Large intestine (tissue), 3 donors: ENCODE measurements around the gene HTR3B. TPM values are rescaled to one million over a fixed set of nuclear protein-coding genes. Genes with fewer than 3 reads are reported as not detected.
"Not testable (repeated sequence)": the region's sequence is repeated elsewhere in the genome, so short reads cannot be mapped to it uniquely, and the experiment has no call there.

Experiments used
- DNase-seq, 2 donors: peaks; one replicate each; pipeline versions ENCODE4 v3.0.0 to v3.0.0-alpha.2; 2013
- H3K27ac ChIP-seq: one replicate; pipeline ENCODE4 v1.5.1; 2013; ENCODE audit warnings: low read length
- H3K27me3 ChIP-seq: 2 replicates; pipeline ENCODE4 v1.6.1; 2013; ENCODE audit warnings: low read length; ENCODE audit not compliant: control insufficient read depth, insufficient read depth
- H3K36me3 ChIP-seq: 2 replicates; pipeline ENCODE4 v1.6.1; 2013; ENCODE audit warnings: low read length; ENCODE audit not compliant: control insufficient read depth, insufficient read depth
- H3K4me1 ChIP-seq: one replicate; pipeline ENCODE4 v1.6.1; 2013; ENCODE audit warnings: low read length; ENCODE audit not compliant: control insufficient read depth, insufficient read depth
- H3K4me3 ChIP-seq: one replicate; pipeline ENCODE4 v1.5.1; 2013; ENCODE audit warnings: low read length
- H3K9me3 ChIP-seq: one replicate; pipeline ENCODE4 v1.6.1; 2013; ENCODE audit warnings: mild to moderate bottlenecking, low read depth, low read length, moderate library complexity; ENCODE audit not compliant: control insufficient read depth
- WGBS: methylation state at CpG from one replicate; pipeline ENCODE4 v1.1.5; 2013; ENCODE audit warnings: low lambda C conversion rate; ENCODE audit not compliant: insufficient coverage; 5-methylcytosine and 5-hydroxymethylcytosine counted together
- polyA plus RNA-seq: library from polyadenylated mRNA; unstranded; fragments of 120-200 nt; gene quantifications from one replicate; pipeline ENCODE4 v1.2.1, GENCODE V29; 2013

Gene HTR3B
- polyA plus RNA-seq, 1 donor, result 0.34 TPM

DNA sequence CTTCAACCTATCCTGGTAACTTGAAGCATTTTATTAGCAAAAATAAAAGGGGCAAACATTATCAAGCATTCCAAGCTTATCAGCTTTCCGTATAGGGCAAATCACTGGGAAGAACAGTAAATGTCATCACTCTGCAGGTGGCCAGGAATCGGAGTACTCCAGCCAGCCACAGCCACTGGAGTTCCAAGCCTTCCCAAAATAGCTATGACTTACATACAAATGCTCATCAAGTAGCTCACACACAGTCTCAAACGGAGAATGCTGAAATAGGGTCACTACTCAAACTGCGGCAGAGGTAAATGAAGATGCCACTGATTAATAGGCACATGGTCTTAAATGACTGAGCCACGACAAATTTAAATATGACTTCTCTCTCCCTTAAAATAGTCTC is 31.4 kb upstream of the HTR3B start:
- H3K4me3 ChIP-seq, result no peak overlapping the region
- no peak overlapping the region for H3K27ac ChIP-seq
- DNase-seq, result no peak
- H3K36me3 ChIP-seq, result no peaks in the 10 kb centered on the region
- H3K4me1 ChIP-seq, result no peaks in the 10 kb centered on the region
- no peaks in the 10 kb centered on the region for H3K27me3 ChIP-seq
- no CpG with 5 or more reads among the region's 5 CpGs for WGBS
- H3K9me3 ChIP-seq, result no peaks in the 10 kb centered on the region

- WGBS, result 100% methylated on average over 3 of the region's 19 CpGs
- no peak overlapping the region for H3K27ac ChIP-seq
- H3K4me1 ChIP-seq, result no peaks in the 10 kb centered on the region
- no peak overlapping the region for H3K4me3 ChIP-seq
- H3K27me3 ChIP-seq, result no peaks in the 10 kb centered on the region
- H3K36me3 ChIP-seq, result no peaks in the 10 kb centered on the region
- H3K9me3 ChIP-seq, result no peaks in the 10 kb centered on the region
- DNase-seq, result no peak
These were observed 30.5 kb upstream of the HTR3B start for GRCh38 chr11:113874096-113874495.

GRCh38 chr11:113874581-113875233 is 29.9 kb upstream of the HTR3B start:
- Histone ChIP-seq H3K36me3 (no peaks in the 10 kb centered on the region), H3K4me3 (peak overlapping the region; percentile 73), H3K27ac (peak overlapping the region; percentile 24), H3K9me3 (no peaks in the 10 kb centered on the region), H3K27me3 (no peaks in the 10 kb centered on the region), H3K4me1 (no peaks in the 10 kb centered on the region)
- whole genome bisulfite sequencing, result 0% methylated on average over 5 of the region's 19 CpGs
- DNase-seq, result peak in 1 of 2 donors; percentile 36

DNA sequence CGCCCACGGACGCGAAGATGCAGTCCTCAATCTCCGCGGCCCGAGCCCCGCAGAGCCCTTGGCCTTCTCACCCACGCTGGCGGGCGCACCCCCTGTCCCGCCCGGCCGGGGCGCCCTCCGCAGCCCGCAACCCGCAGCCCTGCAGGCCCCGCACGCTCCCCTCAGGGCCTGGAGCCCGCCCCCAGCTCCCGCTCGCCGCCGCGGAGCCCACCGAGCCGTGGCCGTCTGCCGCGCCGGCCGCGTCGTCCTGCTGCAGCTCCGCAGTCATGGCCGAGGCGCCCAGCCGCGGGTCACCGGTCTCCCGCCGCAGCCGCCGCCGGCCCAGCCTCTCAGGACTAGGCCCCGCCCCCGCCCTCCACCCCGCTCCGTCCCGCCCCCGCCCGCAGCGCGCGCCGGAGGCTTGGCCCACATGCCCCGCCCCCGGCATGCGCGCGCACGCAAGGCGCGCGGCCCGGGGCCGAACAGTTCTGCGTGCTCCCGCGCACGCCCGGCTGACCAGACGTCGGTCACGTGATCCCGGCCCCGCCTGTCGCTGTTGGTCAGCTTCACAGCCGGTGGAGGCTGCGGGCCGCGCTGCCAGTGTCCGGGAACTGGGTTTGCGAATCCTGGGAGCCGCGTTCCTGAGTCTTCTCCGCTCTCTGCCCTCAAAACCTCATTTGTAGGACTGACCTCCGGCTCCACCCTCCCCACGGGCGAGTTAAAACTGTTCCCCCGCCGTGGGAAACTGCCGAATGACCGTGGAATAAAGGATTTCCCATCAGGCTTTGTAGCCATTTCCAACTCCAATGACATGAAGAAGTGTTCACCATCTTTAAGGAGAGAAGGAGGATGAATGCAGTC is 29.1 kb upstream of the HTR3B start, which contains the start of gene USP28:
Gene USP28, minus strand, starts transcription at position 339 of the 840 bp plus-strand sequence. Its CDS starts 71 bp downstream, at position 268.
- H3K4me3 ChIP-seq, result peak within 1 kb of the TSS; percentile 73
- no peaks in the 10 kb centered on the region for H3K36me3 ChIP-seq
- no peaks in the 10 kb centered on the region for H3K9me3 ChIP-seq
- peak within 1 kb of the TSS; percentile 69 for H3K27ac ChIP-seq
- no peaks in the 10 kb centered on the region for H3K4me1 ChIP-seq
- WGBS, result no CpG with 5 or more reads among the region's 95 CpGs
- no peaks in the 10 kb centered on the region for H3K27me3 ChIP-seq
- peak; percentile 95 for DNase-seq

DNA sequence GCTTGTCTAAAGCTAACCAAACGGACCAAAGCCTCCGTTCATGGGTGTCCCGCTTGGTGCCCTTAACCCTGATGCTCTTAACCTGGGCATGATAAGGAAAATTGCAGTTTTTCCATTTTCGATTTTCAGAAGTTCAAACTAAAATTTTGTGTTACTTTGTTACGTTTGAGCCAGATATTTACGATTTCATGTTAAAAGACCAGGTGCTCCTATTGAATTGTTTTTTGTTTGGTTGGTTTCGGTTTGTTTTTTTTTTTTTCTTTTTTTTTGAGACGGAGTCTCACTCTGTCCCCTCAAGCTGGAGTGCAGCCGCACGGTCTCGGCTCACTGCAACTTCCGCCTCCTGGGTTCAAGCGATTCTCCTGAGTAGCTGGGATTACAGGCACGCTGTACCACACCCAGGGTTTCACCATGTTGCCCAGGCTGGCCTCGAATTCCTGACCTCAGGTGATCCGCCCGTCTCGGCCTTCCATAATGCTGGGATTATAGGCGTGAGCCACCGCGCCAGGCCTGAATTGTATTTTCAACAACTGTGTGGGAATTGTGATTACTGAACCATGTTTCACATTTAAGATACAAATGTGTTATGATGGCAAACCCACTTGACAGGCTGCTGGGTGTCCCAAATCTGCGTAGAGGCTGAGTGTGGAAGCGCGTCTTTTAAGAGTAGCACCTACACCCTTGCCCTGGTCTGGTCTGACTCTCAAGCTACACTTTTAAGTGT is 28.4 kb upstream of the HTR3B start:
- H3K27ac ChIP-seq, result peak overlapping the region; percentile 69
- H3K4me3 ChIP-seq, result peak overlapping the region; percentile 51
- no peaks in the 10 kb centered on the region for H3K27me3 ChIP-seq
- no peaks in the 10 kb centered on the region for H3K36me3 ChIP-seq
- no peak for DNase-seq
- 78% methylated on average over 5 of the region's 24 CpGs for WGBS
- no peaks in the 10 kb centered on the region for H3K9me3 ChIP-seq
- no peaks in the 10 kb centered on the region for H3K4me1 ChIP-seq

GRCh38 chr11:113876798-113877669 is 27.6 kb upstream of the HTR3B start:
- Histone ChIP-seq H3K27ac (no peak overlapping the region), H3K27me3 (no peaks in the 10 kb centered on the region), H3K4me3 (no peak overlapping the region), H3K4me1 (no peaks in the 10 kb centered on the region), H3K9me3 (no peaks in the 10 kb centered on the region), H3K36me3 (no peaks in the 10 kb centered on the region)
- no peak for DNase-seq
- WGBS, result no CpG with 5 or more reads among the region's 8 CpGs

- no peak for DNase-seq
- H3K36me3 ChIP-seq, result no peaks in the 10 kb centered on the region
- 94% methylated on average over 3 of the region's 5 CpGs for WGBS
- H3K4me3 ChIP-seq, result no peak overlapping the region
- H3K27me3 ChIP-seq, result no peaks in the 10 kb centered on the region
- no peaks in the 10 kb centered on the region for H3K9me3 ChIP-seq
- H3K27ac ChIP-seq, result no peak overlapping the region
- no peaks in the 10 kb centered on the region for H3K4me1 ChIP-seq
These were observed 26.9 kb upstream of the HTR3B start for GRCh38 chr11:113877670-113878055.

- H3K9me3 ChIP-seq, H3K27me3 ChIP-seq, DNase-seq, H3K27ac ChIP-seq, H3K4me1 ChIP-seq, H3K4me3 ChIP-seq, H3K36me3 ChIP-seq: not testable (repeated sequence)
- WGBS, result no CpG with 5 or more reads among the region's 4 CpGs
These were observed 25.1 kb upstream of the HTR3B start for GRCh38 chr11:113879446-113879845.

DNA sequence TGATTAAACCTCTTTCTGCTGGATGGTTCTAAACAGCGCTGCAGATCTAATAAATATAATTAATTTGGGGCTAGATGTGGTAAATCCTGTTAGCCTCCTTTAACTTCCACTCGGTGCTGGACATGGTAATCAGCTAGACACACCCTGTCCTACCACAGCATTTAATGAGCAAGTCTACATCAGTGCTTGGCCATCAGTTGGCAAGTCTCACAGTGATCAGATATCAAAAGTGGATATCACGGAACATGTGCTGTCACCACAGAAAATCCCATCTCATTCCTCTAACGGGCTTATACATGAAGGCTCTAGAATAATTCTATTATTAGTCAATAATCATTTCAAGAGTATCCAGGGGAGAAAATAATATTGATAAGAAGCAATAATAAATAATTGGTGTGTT is 23.6 kb upstream of the HTR3B start:
- no CpG with 5 or more reads among the region's 4 CpGs for WGBS

DNA sequence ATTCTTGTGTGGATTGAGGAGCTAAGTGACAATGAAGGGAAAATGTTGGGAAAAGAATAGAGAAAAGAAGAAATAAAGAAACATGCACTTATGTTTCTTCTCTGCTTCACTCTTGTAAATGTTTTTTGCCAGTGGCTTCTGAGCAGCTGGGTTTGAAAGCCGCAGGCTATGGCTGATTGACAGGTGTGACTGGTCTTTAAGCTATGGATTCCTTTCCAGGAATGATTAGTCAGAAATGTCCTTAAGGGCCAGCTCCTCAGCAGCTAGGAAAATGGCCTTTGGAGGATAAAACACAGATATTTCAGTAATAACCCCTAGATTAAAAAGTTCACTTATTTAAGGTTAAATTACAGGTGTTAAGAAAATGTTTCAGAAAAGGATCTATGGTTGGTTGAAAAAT is 22.7 kb upstream of the HTR3B start:
- Histone ChIP-seq H3K27ac (no peak overlapping the region), H3K9me3 (no peaks in the 10 kb centered on the region), H3K4me3 (no peak overlapping the region), H3K4me1 (no peaks in the 10 kb centered on the region), H3K27me3 (no peaks in the 10 kb centered on the region), H3K36me3 (no peaks in the 10 kb centered on the region)
- no CpG with 5 or more reads among the region's 1 CpG for WGBS
- DNase-seq, result no peak

More for the DNA sequence above, 23.6 kb upstream of the HTR3B start:
- Histone ChIP-seq H3K4me3 (no peak overlapping the region), H3K27me3 (no peaks in the 10 kb centered on the region), H3K9me3 (no peaks in the 10 kb centered on the region), H3K27ac (no peak overlapping the region), H3K4me1 (no peaks in the 10 kb centered on the region), H3K36me3 (no peaks in the 10 kb centered on the region)
- no peak for DNase-seq
